ENCODE results near the gene RINL.

RINL gene

DNA sequence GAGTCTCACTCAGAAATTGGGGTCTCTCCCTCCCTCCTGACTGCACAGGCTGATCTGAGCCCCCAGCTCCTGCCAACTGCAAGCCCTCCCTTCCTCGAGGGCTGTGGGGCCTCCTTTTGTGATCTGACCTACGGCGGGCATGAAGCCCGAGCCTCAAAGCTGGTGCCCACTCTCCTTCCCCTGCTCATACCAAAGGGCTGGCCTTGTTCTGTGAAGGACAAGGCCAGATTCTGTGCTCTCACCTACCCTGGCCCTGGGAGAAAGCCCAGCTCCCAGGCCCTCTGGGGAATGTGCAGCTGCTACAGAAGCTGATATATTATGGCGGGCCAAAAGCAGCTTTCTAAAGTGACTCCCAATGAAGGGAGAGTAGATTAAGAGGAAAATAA lies 37.5 kb downstream of the RINL start:
- no peak overlapping the region for H3K4me3 ChIP-seq (ENCODE audit: low read length)
- no peak for DNase-seq (ENCODE audit: low read depth)
- TF ChIP-seq, protein P1, sequence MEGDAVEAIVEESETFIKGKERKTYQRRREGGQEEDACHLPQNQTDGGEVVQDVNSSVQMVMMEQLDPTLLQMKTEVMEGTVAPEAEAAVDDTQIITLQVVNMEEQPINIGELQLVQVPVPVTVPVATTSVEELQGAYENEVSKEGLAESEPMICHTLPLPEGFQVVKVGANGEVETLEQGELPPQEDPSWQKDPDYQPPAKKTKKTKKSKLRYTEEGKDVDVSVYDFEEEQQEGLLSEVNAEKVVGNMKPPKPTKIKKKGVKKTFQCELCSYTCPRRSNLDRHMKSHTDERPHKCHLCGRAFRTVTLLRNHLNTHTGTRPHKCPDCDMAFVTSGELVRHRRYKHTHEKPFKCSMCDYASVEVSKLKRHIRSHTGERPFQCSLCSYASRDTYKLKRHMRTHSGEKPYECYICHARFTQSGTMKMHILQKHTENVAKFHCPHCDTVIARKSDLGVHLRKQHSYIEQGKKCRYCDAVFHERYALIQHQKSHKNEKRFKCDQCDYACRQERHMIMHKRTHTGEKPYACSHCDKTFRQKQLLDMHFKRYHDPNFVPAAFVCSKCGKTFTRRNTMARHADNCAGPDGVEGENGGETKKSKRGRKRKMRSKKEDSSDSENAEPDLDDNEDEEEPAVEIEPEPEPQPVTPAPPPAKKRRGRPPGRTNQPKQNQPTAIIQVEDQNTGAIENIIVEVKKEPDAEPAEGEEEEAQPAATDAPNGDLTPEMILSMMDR (conservative IDR thresholded peaks at IDR 0.05; ENCODE audit: low read depth, low read length) = no peak

GRCh38 chr19:38839816-38840582 lies 38.1 kb downstream of the RINL start:
- TF ChIP-seq, protein P1 (conservative IDR thresholded peaks at IDR 0.05; ENCODE audit: low read depth, low read length) = no peak
- DNase-seq (ENCODE audit: low read depth) = no peak
- no peak overlapping the region for H3K4me3 ChIP-seq (ENCODE audit: low read length)

DNA sequence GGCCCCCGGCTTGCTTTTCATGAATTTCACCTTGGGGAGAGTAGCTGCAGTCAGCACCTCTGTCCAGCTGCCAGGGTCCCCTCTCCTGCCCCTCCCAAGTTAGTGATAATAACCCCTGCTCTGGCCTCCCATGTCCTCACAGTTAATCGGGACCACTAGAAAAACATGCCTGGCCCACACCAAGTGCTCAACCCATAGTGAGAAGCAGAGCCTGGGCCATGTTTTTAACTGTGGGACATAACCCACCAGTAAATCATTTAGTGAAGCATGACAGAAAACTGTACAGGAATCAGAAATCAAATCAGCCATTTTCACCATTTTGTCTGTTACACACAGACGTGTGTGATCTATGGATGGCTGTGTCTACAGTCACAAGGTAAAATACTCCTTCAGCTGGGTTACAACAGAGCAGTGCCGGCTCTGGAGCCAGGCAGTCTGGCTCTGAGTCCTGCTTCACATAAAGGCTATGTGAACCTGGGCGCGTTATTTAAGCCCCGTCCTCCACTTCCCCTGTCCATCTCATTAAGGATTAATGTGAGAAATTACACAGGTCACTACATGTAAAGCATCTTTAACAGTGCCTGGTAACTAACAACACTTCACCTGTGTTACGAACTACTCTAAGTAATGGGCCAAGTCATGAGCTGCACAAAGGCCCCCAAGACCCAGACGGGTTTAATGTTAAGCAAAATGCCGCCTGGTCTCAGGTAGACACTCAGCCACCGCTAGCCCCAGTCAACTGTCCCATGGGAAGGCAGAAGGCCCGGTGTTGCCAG lies 38.9 kb downstream of the RINL start:
- TF ChIP-seq, protein P1 (conservative IDR thresholded peaks at IDR 0.05; ENCODE audit: low read depth, low read length) = no peak
- no peak overlapping the region for H3K4me3 ChIP-seq (ENCODE audit: low read length)
- no peak for DNase-seq (ENCODE audit: low read depth)

- no peak overlapping the region for H3K4me3 ChIP-seq (ENCODE audit: low read length)
- no peak for DNase-seq (ENCODE audit: low read depth)
- TF ChIP-seq, protein P1 (conservative IDR thresholded peaks at IDR 0.05; ENCODE audit: low read depth, low read length) = no peak
Observed at GRCh38 chr19:38838208-38838985, 39.7 kb downstream of the RINL start.

GRCh38 chr19:38837656-38838121 lies 40.4 kb downstream of the RINL start:
- TF ChIP-seq, protein P1 (conservative IDR thresholded peaks at IDR 0.05; ENCODE audit: low read depth, low read length) = no peak
- no peak for DNase-seq (ENCODE audit: low read depth)
- H3K4me3 ChIP-seq (ENCODE audit: low read length) = no peak overlapping the region

GRCh38 chr19:38836983-38837626 lies 41.0 kb downstream of the RINL start:
- H3K4me3 ChIP-seq (ENCODE audit: low read length) = no peak overlapping the region
- TF ChIP-seq, protein P1 (conservative IDR thresholded peaks at IDR 0.05; ENCODE audit: low read depth, low read length) = no peak
- no peak for DNase-seq (ENCODE audit: low read depth)
